Measurements from ENCODE around the gene GADD45B. TPM values are rescaled to one million over a fixed set of nuclear protein-coding genes. Genes with fewer than 3 reads are reported as not detected.
"Not testable (repeated sequence)": the region's sequence is repeated elsewhere in the genome, so short reads cannot be mapped to it uniquely, and the experiment has no call there.

GADD45B gene
- total RNA-seq, 2 experiments from 2014 or later = 34.5 to 38.1 TPM

- intact Hi-C loops (cut with micrococcal nuclease) = loop anchor here (10.0 kb wide), 1 partner anchor 286 kb away; the partner anchor contains the start of gene DOT1L
- Mint-ChIP-seq H3K9me3 (no peaks in the 10 kb centered on the region), H3K4me3 (no peak overlapping the region), H3K27me3 (no peaks in the 10 kb centered on the region), H3K36me3 (peaks cover 13% of the 10 kb centered on the region), H3K4me1 (ENCODE audit: low read depth) (peaks cover 25% of the 10 kb centered on the region), H3K27ac (no peak overlapping the region)
- CTCF ChIA-PET = interaction anchor here (0.5 kb wide), 1 partner anchor 12 kb away, joined by 4 read pairs; no protein-coding TSS in a partner anchor
- POLR2A ChIA-PET = no interaction called here
- no peak for DNase-seq
These were observed 24.8 kb upstream of the GADD45B start for GRCh38 chr19:2451138-2451537.

DNA sequence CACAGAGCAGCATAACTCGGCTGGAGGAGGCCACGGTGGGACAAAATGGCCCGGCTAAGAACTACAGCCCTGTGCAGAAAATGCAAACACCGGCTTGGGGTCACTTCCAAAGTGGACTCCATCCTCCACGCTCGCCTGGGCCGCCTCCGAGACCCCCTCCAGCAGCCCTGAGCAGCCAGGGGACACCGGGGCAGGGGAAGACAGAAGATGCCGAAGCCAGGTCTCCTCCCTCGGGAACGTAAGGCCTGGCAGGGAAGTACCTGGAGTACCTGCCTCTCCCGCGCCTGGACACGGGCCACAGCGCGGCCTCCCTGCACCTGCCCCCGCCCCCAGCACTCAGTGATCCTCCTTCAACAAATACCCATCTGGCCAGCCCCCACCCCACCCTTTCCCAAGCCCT, 24.2 kb upstream of the GADD45B start:
- Mint-ChIP-seq H3K27me3 (no peaks in the 10 kb centered on the region), H3K36me3 (peaks cover 12% of the 10 kb centered on the region), H3K9me3 (no peaks in the 10 kb centered on the region), H3K4me3 (no peak overlapping the region), H3K4me1 (ENCODE audit: low read depth) (peaks cover 20% of the 10 kb centered on the region), H3K27ac (no peak overlapping the region)
- intact Hi-C loops (cut with micrococcal nuclease) = loop anchor here (10.0 kb wide), 1 partner anchor 287 kb away; the partner anchor contains the start of gene DOT1L
- CTCF ChIA-PET = no interaction called here
- POLR2A ChIA-PET = interaction anchor here (0.8 kb wide), 1 partner anchor 9 kb away, joined by 3 read pairs; no protein-coding TSS in a partner anchor
- DNase-seq = no peak

DNA sequence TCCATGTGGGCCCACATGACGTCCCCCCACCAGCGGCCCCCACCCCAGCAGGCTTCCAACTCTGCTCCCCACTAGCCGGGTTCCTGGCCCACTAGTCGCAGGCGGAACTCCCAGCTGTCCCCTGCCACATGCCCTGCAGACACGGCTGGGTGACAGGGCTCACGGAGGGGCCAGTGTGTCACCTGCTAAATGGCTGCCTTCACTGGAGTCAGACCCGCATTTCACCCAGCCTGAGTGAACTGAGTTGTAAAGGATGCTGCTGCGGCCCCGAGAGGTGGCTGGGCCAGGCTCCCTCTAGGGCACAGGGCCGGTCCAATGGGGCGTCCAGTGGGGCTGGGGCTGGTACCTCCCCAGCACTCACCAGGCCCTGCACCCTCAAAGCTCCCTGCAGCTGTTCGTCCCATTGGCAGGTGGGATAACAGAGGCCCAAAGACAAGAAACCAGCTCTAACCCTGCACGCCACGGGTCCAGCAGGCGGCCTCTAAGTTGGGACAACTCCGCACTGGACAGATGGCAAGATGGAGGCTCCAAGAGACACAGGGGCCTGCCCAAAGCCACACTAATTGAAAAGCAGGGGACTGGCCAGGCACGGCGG, 22.4 kb upstream of the GADD45B start:
- Mint-ChIP-seq H3K27me3 (no peaks in the 10 kb centered on the region), H3K4me1 (ENCODE audit: low read depth) (peaks cover 20% of the 10 kb centered on the region), H3K36me3 (peaks cover 11% of the 10 kb centered on the region), H3K9me3 (no peaks in the 10 kb centered on the region), H3K4me3 (no peak overlapping the region), H3K27ac (no peak overlapping the region)
- DNase-seq = no peak
- ChIA-PET CTCF (interaction anchor here (0.9 to 1.5 kb wide), 3 partner anchors 158 to 191 kb away, joined by 3 to 6 read pairs (median 3); no protein-coding TSS in a partner anchor), POLR2A (no interaction called here)
- intact Hi-C loops (cut with micrococcal nuclease) = loop anchor here (10.0 kb wide), 1 partner anchor 289 kb away; the partner anchor contains the start of gene DOT1L

DNA sequence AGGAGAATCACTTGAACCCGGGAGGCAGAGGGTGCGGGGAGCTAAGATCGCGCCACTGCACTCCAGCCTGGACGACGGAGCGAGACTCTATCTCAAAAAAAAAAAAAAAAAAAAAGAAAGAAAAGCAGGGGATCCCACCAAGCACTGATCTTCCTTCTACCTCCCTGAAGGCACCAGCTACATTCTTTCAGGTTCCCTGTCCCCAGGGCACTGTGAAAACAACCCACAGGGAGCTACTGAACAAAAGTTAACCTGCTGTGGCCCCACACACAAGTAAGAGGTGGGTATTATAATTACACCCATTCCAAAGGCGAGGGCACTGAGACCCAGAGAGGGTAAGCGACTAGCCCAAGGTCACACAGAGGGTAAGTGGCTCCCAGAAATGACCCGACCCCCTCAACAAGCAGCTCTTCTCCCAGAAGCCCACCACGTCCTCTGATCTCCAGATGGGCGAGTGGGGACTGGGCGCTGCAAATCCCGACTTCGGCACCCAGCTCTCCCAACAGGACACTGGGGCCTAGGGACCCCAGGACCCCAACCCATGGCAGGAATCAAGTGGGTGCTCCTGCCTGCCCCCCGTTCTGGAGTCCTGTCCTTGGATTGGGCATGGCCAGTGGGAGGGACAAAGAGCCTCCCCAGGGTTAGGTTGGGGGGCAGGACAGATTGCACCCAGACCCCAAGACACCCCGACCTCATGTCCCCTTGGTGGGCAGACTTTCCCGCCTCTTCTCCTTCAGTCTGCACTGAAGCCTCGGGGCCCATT, 21.5 kb upstream of the GADD45B start:
- Mint-ChIP-seq H3K27me3 (no peaks in the 10 kb centered on the region), H3K9me3 (no peaks in the 10 kb centered on the region), H3K4me1 (ENCODE audit: low read depth) (peaks cover 20% of the 10 kb centered on the region), H3K27ac (no peak overlapping the region), H3K4me3 (peak overlapping the region; percentile 83), H3K36me3 (peaks cover 11% of the 10 kb centered on the region)
- intact Hi-C loops (cut with micrococcal nuclease) = loop anchor here (10.0 kb wide), 1 partner anchor 290 kb away; the partner anchor contains the start of gene DOT1L
- ChIA-PET CTCF (interaction anchor here (0.9 to 1.5 kb wide), 4 partner anchors 157 to 192 kb away, joined by 3 to 6 read pairs (median 3); no protein-coding TSS in a partner anchor), POLR2A (interaction anchor here (0.8 to 2.1 kb wide), 2 partner anchors 22 to 27 kb away, joined by 3 to 7 read pairs; partner anchors contain the start of genes GADD45B and TIMM13)
- DNase-seq = no peak

DNA sequence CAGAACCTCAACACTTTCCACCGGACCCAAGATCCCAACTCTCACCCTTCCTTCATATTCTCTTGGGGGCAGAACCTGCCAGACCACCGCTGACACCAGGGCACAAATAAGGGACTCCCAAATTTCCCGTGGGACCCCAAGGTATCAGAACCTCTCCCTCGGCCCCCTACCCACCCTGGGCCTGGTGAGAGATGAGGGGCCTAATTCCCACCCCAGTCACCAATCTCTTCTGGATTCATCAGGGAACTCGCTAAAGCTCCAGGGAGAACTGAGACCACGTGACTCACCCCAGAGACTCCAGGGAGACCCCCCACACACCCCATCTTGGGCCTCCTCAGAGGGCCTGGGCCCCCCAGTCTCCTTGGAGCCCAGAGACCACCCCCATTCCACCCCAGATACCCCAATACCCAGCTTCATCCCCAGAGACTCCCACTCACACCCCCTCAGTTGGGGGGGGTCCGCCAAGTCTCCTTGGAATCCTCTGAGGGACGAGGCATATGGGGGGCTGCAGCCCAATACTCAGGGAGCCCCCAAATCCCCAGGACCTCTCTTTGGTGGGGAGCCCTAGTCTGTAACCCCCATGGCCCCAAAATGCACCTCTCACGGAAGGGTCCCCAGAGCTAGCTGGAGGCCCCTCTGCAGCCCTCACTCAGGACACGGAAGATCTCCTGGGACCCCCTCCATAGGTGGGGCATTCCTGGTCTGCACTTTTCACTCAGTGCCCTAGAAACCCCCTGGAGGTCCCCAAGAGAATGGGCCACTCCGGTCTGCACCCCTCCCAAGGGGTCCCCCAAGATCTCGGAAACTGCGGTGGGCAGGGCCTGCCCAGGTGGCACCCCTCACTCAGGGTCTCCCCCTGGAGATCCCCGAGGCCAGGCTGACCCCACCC, 20.7 kb upstream of the GADD45B start:
- no peak for DNase-seq
- H3K27ac Mint-ChIP-seq = peak overlapping the region; percentile 54
- H3K9me3 Mint-ChIP-seq = no peaks in the 10 kb centered on the region
- intact Hi-C loops (cut with micrococcal nuclease) = loop anchor here (10.0 kb wide), 1 partner anchor 290 kb away; the partner anchor contains the start of gene DOT1L
- no peaks in the 10 kb centered on the region for H3K27me3 Mint-ChIP-seq
- peak overlapping the region; percentile 83 for H3K4me3 Mint-ChIP-seq
- H3K36me3 Mint-ChIP-seq = peaks cover 8% of the 10 kb centered on the region
- H3K4me1 Mint-ChIP-seq (ENCODE audit: low read depth) = peaks cover 18% of the 10 kb centered on the region
- POLR2A ChIA-PET = interaction anchor here (0.8 to 2.1 kb wide), 4 partner anchors 21 to 28 kb away, joined by 3 to 11 read pairs (median 8); partner anchors contain the start of genes GADD45B and TIMM13
- CTCF ChIA-PET = interaction anchor here (1.2 to 2.5 kb wide), 4 partner anchors 21 to 182 kb away, joined by 3 to 13 read pairs (median 8); partner anchors contain the start of gene GADD45B

DNA sequence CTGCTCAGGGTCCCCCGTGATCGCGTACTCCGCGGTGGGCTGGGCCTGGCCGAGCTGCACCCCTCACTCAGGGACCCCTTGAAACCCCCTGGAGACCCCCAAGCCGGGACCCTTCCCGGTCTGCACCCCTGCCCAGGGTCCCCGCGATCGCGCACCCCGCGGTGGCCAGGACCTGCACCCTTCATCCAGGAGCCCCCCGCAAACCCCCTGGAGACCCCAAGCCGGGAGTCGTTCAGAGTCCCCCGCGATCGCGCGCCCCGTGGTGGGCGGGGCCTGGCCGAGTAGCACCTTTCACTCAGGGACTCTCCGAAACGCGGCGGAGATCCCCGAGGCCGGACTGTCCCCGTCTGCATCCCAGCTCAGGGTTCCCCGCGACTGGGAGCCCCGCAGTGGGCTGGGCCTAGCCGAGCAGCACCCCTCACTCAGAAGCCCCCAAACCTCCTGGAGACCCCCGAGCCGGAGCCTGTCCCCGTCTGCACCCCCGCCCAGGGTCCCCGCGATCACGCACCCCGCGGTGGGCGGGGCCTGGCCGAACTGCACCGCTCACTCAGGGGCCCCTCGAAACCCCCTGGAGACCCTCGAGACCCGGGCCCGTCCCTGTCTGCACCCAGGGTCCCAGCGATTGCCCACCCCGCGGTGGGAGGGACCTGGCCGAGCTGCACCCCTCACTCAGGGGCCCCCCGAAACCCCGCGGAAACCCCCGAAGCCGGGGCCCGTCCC, 19.9 kb upstream of the GADD45B start:
- H3K4me1 Mint-ChIP-seq (ENCODE audit: low read depth) = peaks cover 18% of the 10 kb centered on the region
- H3K4me3 Mint-ChIP-seq = peak overlapping the region; percentile 83
- DNase-seq = peak; percentile 62
- peaks cover 8% of the 10 kb centered on the region for H3K36me3 Mint-ChIP-seq
- intact Hi-C loops (cut with micrococcal nuclease) = loop anchor here (10.0 kb wide), 1 partner anchor 291 kb away; the partner anchor contains the start of gene DOT1L
- no peaks in the 10 kb centered on the region for H3K27me3 Mint-ChIP-seq
- no peaks in the 10 kb centered on the region for H3K9me3 Mint-ChIP-seq
- H3K27ac Mint-ChIP-seq = peak overlapping the region; percentile 82
- POLR2A ChIA-PET = interaction anchor here (1.0 to 2.1 kb wide), 8 partner anchors 20 to 220 kb away, joined by 3 to 11 read pairs (median 10); partner anchors contain the start of genes GADD45B, PLEKHJ1 and TIMM13
- CTCF ChIA-PET = interaction anchor here (0.6 to 2.5 kb wide), 10 partner anchors 12 to 181 kb away, joined by 3 to 13 read pairs (median 4); partner anchors contain the start of gene GADD45B

- Mint-ChIP-seq H3K9me3 (no peaks in the 10 kb centered on the region), H3K4me1 (ENCODE audit: low read depth) (peaks cover 21% of the 10 kb centered on the region), H3K4me3 (peak overlapping the region; percentile 81), H3K27ac (peak overlapping the region; percentile 90), H3K27me3 (no peaks in the 10 kb centered on the region), H3K36me3 (peaks cover 8% of the 10 kb centered on the region)
- ChIA-PET CTCF (interaction anchor here (1.2 to 2.5 kb wide), 7 partner anchors 14 to 157 kb away, joined by 4 to 13 read pairs (median 6); partner anchors contain the start of gene GADD45B), POLR2A (interaction anchor here (0.5 to 2.1 kb wide), 8 partner anchors 19 to 221 kb away, joined by 3 to 11 read pairs (median 10); partner anchors contain the start of genes GADD45B, PLEKHJ1 and TIMM13)
- intact Hi-C loops (cut with micrococcal nuclease) = loop anchor here (10.0 kb wide), 1 partner anchor 293 kb away; the partner anchor contains the start of gene DOT1L
- DNase-seq = no peak
These were observed 18.4 kb upstream of the GADD45B start for GRCh38 chr19:2457394-2458037.

- no peak for DNase-seq
These were observed 17.9 kb upstream of the GADD45B start for GRCh38 chr19:2458054-2458453.

GRCh38 chr19:2458776-2459175, 17.2 kb upstream of the GADD45B start:
- POLR2A ChIA-PET, H3K36me3 Mint-ChIP-seq, CTCF ChIA-PET, H3K4me3 Mint-ChIP-seq, H3K27ac Mint-ChIP-seq, H3K27me3 Mint-ChIP-seq, DNase-seq, H3K9me3 Mint-ChIP-seq: not testable (repeated sequence)
- peaks cover 21% of the 10 kb centered on the region for H3K4me1 Mint-ChIP-seq (ENCODE audit: low read depth)
- intact Hi-C loops (cut with micrococcal nuclease) = loop anchor here (10.0 kb wide), 1 partner anchor 294 kb away; the partner anchor contains the start of gene DOT1L

More at GRCh38 chr19:2458054-2458453, 17.9 kb upstream of the GADD45B start:
- Mint-ChIP-seq H3K36me3 (peaks cover 8% of the 10 kb centered on the region), H3K4me3 (no peak overlapping the region), H3K27me3 (no peaks in the 10 kb centered on the region), H3K4me1 (ENCODE audit: low read depth) (peaks cover 21% of the 10 kb centered on the region), H3K9me3 (no peaks in the 10 kb centered on the region), H3K27ac (no peak overlapping the region)
- intact Hi-C loops (cut with micrococcal nuclease) = loop anchor here (10.0 kb wide), 1 partner anchor 293 kb away; the partner anchor contains the start of gene DOT1L
- CTCF ChIA-PET = interaction anchor here (1.6 to 2.5 kb wide), 2 partner anchors 15 to 18 kb away, joined by 5 to 9 read pairs; partner anchors contain the start of gene GADD45B
- POLR2A ChIA-PET = interaction anchor here (0.5 to 2.1 kb wide), 2 partner anchors 35 to 141 kb away, joined by 3 to 10 read pairs; no protein-coding TSS in a partner anchor

DNA sequence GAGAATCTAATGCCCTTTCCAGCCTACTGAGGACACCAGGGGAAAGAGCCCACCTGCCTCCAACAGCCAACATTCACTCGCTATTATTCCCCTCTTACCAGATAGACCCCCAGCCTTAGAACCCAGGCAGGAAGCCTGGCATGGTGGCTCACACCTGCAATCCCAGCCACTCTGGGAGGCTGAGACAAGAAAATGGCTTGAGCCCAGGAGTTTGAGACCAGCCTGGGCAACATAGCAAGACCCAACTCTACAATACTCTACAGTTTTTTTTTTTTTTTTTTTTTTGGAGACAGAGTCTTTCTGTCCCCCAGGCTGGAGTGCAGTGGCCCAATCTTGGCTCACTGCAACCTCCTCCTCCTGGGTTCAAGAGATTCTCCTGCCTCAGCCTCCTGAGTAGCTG, 15.7 kb upstream of the GADD45B start:
- ChIA-PET POLR2A (interaction anchor here (2.5 kb wide), 1 partner anchor 16 kb away, joined by 10 read pairs; the partner anchor contains the start of gene GADD45B), CTCF (no interaction called here)
- Mint-ChIP-seq H3K4me1 (ENCODE audit: low read depth) (peaks cover 11% of the 10 kb centered on the region), H3K27me3 (no peaks in the 10 kb centered on the region), H3K36me3 (peaks cover 3% of the 10 kb centered on the region), H3K4me3 (no peak overlapping the region), H3K9me3 (no peaks in the 10 kb centered on the region), H3K27ac (no peak overlapping the region)
- no peak for DNase-seq
- intact Hi-C loops (cut with micrococcal nuclease) = loop anchor here (5.0 kb wide), 1 partner anchor 33 kb away; the partner anchor contains the start of gene TIMM13
